Panc1 (cell line): ENCODE results near the gene GRIK1. TPM values are rescaled to one million over a fixed set of nuclear protein-coding genes. Genes with fewer than 3 reads are reported as not detected.

Experiments used
- ATAC-seq: fragments of 200-7000 bp; cut with Tn5 transposase; 2 replicates; pipeline ENCODE4 v1.9.1; 2020; ENCODE audit warnings: mild to moderate bottlenecking, moderate library complexity
- BruUV-seq: library from RNA; stranded (reverse); fragments of 400-500 nt; replicated peaks from 2 replicates; lab custom pipeline; 2021; lab: Mats Ljungman, UMichigan
- CTCF ChIA-PET: fragments of 300-600 bp; sonication (Branson Sonifier 250); formaldehyde crosslinking; loops from one replicate; lab custom pipeline; 2022; ENCODE audit warnings: antibody characterized with exemption; lab: Charles Lee
- POLR2A ChIA-PET: fragments of 300-600 bp; sonication (Branson Sonifier 250); formaldehyde crosslinking; loops from one replicate; lab custom pipeline; 2022; ENCODE audit warnings: antibody characterized with exemption; lab: Charles Lee
- DNase-seq: peaks from one replicate; pipeline ENCODE4 v3.0.0-alpha.2; 2010; ENCODE audit warnings: low read depth, low spot score
- H3K27ac ChIP-seq: 2 replicates; pipeline ENCODE4 v1.5.1; 2011; ENCODE audit warnings: mild to moderate bottlenecking, low read length, inconsistent platforms
- H3K27me3 ChIP-seq: fragments of 200-500 bp; sonication (Bioruptor generic); 2 replicates; pipeline ENCODE4 v1.6.0; 2014; ENCODE audit warnings: low read length, inconsistent platforms; ENCODE audit not compliant: control insufficient read depth, insufficient read depth
- H3K36me3 ChIP-seq: fragments of 200-500 bp; sonication (Bioruptor generic); 2 replicates; pipeline ENCODE4 v1.5.1; 2014; ENCODE audit warnings: inconsistent platforms, mild to moderate bottlenecking, low read length, moderate library complexity; ENCODE audit not compliant: control insufficient read depth, insufficient read depth
- H3K4me1 ChIP-seq: 2 replicates; pipeline ENCODE4 v1.5.1; 2011; ENCODE audit warnings: inconsistent platforms, mild to moderate bottlenecking, low read length, moderate library complexity; ENCODE audit not compliant: control insufficient read depth, insufficient read depth
- H3K4me3 ChIP-seq, 2 experiments: 2 replicates each; pipeline ENCODE4 v1.5.1; 2011 to 2012; ENCODE audit warnings: low read depth in 2 of 2, low read length in 2 of 2, mild to moderate bottlenecking in 2 of 2, inconsistent platforms in 1 of 2, moderate library complexity in 1 of 2
- H3K9me3 ChIP-seq: fragments of 200-500 bp; sonication (Bioruptor generic); 2 replicates; pipeline ENCODE4 v1.5.1; 2014; ENCODE audit warnings: low read depth, mild to moderate bottlenecking, inconsistent platforms, low read length, moderate library complexity; ENCODE audit not compliant: control insufficient read depth, insufficient read depth
- POLR2AphosphoS5 ChIP-seq: IDR thresholded peaks from 2 replicates; pipeline ENCODE4 v1.6.1; 2012; ENCODE audit warnings: mild to moderate bottlenecking, low read depth, low read length, moderate library complexity
- SIN3A ChIP-seq: IDR thresholded peaks from 2 replicates; pipeline ENCODE4 v1.6.1; 2012; ENCODE audit warnings: low read depth, mild to moderate bottlenecking, low read length, moderate library complexity, borderline replicate concordance; ENCODE audit not compliant: insufficient read depth
- TCF7L2 ChIP-seq: IDR thresholded peaks from 2 replicates; pipeline ENCODE4 v1.6.1; 2011; ENCODE audit warnings: mild to moderate bottlenecking, low read depth, low read length, inconsistent platforms
- in situ Hi-C: cut with HindIII; loops from 2 replicates; pipeline ENCODE4 v1.10.0; 2016; ENCODE audit warnings: low sequenced_read_pairs, low pct_unique_long_range_greater_than_20kb
- intact Hi-C: fragments of 100-400 bp; cut with micrococcal nuclease; formaldehyde crosslinking; loops from one replicate; pipeline ENCODE4 v1.10.0; 2022; ENCODE audit not compliant: unreplicated experiment
- total RNA-seq: library from RNA; stranded (reverse); gene quantifications from one replicate; pipeline ENCODE4 v1.2.1, GENCODE V29; 2021; ENCODE audit not compliant: unreplicated experiment
- TF ChIP-seq, protein P1 (sequence below): fragments of 450-650 bp; IDR thresholded peaks from 2 replicates; pipeline ENCODE4 v1.5.1; 2017; ENCODE audit warnings: mild to moderate bottlenecking
- TF ChIP-seq, protein P2 (sequence below), 2 experiments: IDR thresholded peaks; 2 replicates each; pipeline ENCODE4 v1.6.1; 2011 to 2012; ENCODE audit warnings: low read depth in 2 of 2, control low read depth in 1 of 2, low read length in 1 of 2, mild to moderate bottlenecking in 1 of 2, moderate library complexity in 1 of 2; ENCODE audit not compliant: insufficient read depth in 1 of 2

GRIK1 gene
- total RNA-seq, 1 experiment from 2014 or later: not detected

DNA sequence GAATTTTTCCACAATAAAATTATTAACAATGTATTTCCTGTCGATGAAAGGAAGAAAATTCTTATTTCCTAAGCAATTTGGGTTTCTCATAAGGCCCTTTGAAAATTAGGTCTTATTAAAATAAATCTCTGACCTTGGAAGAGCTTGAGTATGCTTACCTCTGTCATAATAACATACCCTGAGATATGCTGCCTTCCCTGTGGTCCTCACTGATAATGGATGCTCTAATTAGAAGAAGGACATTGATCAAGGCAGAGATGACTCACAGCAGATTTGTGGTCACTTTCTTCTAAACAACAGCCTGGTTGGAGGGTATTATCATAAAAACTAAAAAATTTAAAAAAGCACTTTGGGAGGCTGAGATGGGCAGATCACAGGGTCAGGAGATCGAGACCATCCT lies 217.8 kb downstream of the GRIK1 start:
- Histone ChIP-seq H3K27ac (no peak overlapping the region), H3K36me3 (no peaks in the 10 kb centered on the region), H3K4me3 (no peak overlapping the region), H3K4me1 (no peaks in the 10 kb centered on the region), H3K9me3 (no peaks in the 10 kb centered on the region), H3K27me3 (no peaks in the 10 kb centered on the region)
- POLR2A ChIA-PET: no interaction called here
- intact Hi-C loops (no loop called here), in situ Hi-C loops (no loop called here)
- DNase-seq (no peak), ATAC-seq (no peak)
- TF ChIP-seq, protein P1, sequence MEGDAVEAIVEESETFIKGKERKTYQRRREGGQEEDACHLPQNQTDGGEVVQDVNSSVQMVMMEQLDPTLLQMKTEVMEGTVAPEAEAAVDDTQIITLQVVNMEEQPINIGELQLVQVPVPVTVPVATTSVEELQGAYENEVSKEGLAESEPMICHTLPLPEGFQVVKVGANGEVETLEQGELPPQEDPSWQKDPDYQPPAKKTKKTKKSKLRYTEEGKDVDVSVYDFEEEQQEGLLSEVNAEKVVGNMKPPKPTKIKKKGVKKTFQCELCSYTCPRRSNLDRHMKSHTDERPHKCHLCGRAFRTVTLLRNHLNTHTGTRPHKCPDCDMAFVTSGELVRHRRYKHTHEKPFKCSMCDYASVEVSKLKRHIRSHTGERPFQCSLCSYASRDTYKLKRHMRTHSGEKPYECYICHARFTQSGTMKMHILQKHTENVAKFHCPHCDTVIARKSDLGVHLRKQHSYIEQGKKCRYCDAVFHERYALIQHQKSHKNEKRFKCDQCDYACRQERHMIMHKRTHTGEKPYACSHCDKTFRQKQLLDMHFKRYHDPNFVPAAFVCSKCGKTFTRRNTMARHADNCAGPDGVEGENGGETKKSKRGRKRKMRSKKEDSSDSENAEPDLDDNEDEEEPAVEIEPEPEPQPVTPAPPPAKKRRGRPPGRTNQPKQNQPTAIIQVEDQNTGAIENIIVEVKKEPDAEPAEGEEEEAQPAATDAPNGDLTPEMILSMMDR: no peak
- TF ChIP-seq POLR2AphosphoS5: no peak
- no peak for TF ChIP-seq SIN3A
- TF ChIP-seq, protein P2, sequence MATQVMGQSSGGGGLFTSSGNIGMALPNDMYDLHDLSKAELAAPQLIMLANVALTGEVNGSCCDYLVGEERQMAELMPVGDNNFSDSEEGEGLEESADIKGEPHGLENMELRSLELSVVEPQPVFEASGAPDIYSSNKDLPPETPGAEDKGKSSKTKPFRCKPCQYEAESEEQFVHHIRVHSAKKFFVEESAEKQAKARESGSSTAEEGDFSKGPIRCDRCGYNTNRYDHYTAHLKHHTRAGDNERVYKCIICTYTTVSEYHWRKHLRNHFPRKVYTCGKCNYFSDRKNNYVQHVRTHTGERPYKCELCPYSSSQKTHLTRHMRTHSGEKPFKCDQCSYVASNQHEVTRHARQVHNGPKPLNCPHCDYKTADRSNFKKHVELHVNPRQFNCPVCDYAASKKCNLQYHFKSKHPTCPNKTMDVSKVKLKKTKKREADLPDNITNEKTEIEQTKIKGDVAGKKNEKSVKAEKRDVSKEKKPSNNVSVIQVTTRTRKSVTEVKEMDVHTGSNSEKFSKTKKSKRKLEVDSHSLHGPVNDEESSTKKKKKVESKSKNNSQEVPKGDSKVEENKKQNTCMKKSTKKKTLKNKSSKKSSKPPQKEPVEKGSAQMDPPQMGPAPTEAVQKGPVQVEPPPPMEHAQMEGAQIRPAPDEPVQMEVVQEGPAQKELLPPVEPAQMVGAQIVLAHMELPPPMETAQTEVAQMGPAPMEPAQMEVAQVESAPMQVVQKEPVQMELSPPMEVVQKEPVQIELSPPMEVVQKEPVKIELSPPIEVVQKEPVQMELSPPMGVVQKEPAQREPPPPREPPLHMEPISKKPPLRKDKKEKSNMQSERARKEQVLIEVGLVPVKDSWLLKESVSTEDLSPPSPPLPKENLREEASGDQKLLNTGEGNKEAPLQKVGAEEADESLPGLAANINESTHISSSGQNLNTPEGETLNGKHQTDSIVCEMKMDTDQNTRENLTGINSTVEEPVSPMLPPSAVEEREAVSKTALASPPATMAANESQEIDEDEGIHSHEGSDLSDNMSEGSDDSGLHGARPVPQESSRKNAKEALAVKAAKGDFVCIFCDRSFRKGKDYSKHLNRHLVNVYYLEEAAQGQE (IDR thresholded peaks at IDR 0.05; ENCODE audit: insufficient read depth in 1 of 2, low read depth in 2 of 2, low read length in 1 of 2): no peak
- TF ChIP-seq TCF7L2: no peak
- no TSS peak for BruUV-seq
- CTCF ChIA-PET: no interaction called here

DNA sequence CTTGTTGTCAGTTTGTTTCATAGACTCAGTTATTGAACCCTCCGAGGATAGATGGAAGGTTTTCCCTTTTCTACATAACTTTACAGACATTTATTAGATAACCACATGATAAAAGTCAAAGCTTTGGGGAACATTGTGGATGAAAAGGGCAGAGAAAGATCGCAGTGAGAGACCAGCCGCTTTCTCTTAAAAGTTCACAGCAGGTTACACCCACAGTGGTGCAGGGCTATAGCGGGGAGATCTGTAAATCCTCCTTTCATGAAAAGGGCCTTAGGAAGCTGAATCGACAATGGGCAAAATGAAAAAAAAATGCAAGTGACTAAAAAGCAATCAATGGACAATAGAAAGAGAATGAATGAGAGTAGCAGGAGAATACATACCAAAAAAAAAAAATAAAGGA lies 218.6 kb downstream of the GRIK1 start:
- BruUV-seq: no TSS peak
- Histone ChIP-seq H3K27me3 (no peaks in the 10 kb centered on the region), H3K4me1 (no peaks in the 10 kb centered on the region), H3K27ac (no peak overlapping the region), H3K36me3 (no peaks in the 10 kb centered on the region), H3K4me3 (no peak overlapping the region), H3K9me3 (no peaks in the 10 kb centered on the region)
- ATAC-seq (no peak), DNase-seq (no peak)
- no peak for TF ChIP-seq TCF7L2
- POLR2A ChIA-PET: no interaction called here
- intact Hi-C loops (no loop called here), in situ Hi-C loops (no loop called here)
- CTCF ChIA-PET: no interaction called here

DNA sequence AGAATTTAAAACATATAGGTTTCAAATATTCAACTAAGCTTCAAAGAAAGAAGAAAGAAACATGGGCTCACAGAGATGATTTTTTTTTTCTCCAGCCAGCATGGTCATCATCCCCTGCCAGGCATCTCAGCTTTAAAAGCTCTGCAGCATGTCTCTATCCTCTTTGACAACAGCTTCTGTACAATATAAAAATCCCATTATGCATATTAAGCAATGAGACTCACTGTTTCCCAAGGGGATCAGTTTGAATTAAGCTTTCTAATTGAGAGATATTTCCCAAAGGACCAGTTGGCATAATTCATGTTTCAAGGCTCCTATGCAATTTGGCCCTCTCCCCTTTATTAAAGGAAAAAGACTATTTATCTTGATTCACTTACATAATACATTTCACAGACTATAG lies 220.3 kb downstream of the GRIK1 start:
- BruUV-seq: no TSS peak
- Histone ChIP-seq H3K36me3 (no peaks in the 10 kb centered on the region), H3K4me3 (no peak overlapping the region), H3K9me3 (no peaks in the 10 kb centered on the region), H3K27me3 (no peaks in the 10 kb centered on the region), H3K27ac (no peak overlapping the region), H3K4me1 (no peaks in the 10 kb centered on the region)
- TF ChIP-seq TCF7L2 (no peak), POLR2AphosphoS5 (no peak), SIN3A (no peak)
- TF ChIP-seq, protein P2 (IDR thresholded peaks at IDR 0.05; ENCODE audit: insufficient read depth in 1 of 2, low read depth in 2 of 2, low read length in 1 of 2): no peak
- TF ChIP-seq, protein P1: no peak
- no peak for DNase-seq
- CTCF ChIA-PET: no interaction called here
- POLR2A ChIA-PET: no interaction called here
- intact Hi-C loops (no loop called here), in situ Hi-C loops (no loop called here)
- no peak for ATAC-seq
